Measurements from ENCODE around the gene RNF227. TPM values are rescaled to one million over a fixed set of nuclear protein-coding genes. Genes with fewer than 3 reads are reported as not detected.

RNF227 gene
- total and polyA plus RNA-seq, 2 experiments from 2014 or later, result 0.42 to 1.4 TPM

- H3K9me3 Mint-ChIP-seq, result peaks cover 2% of the 10 kb centered on the region; the same call in 1 of the 3 replicates
- DNase-seq (ENCODE audit: low spot score), result peak; percentile 41
- TF ChIP-seq ZNF462 (CRISPR knock-in tag; IDR thresholded peaks at IDR 0.05) (no peak), NANOG (IDR thresholded peaks at IDR 0.05; ENCODE audit: borderline replicate concordance) (no peak), REST (IDR thresholded peaks at IDR 0.05; ENCODE audit: unreplicated experiment) (no peak), ZNF114 (CRISPR knock-in tag; IDR thresholded peaks at IDR 0.05) (no peak), CTCF (conservative IDR thresholded peaks at IDR 0.05; ENCODE audit: low read depth in 2 of 2) (no peak), JUNB (IDR thresholded peaks at IDR 0.05; ENCODE audit: unreplicated experiment) (no peak), POLR2AphosphoS5 (IDR thresholded peaks at IDR 0.05; ENCODE audit: low read depth) (no peak), CREB1 (CRISPR knock-in tag; IDR thresholded peaks at IDR 0.05; ENCODE audit: low read depth) (no peak), ZNF331 (CRISPR knock-in tag; IDR thresholded peaks at IDR 0.05; ENCODE audit: low read depth) (no peak), EZH2 (IDR thresholded peaks at IDR 0.05; ENCODE audit: low read depth, unreplicated experiment) (no peak), EZH2phosphoT487 (IDR thresholded peaks at IDR 0.05; ENCODE audit: unreplicated experiment) (no peak), STAT1 (IDR thresholded peaks at IDR 0.05; ENCODE audit: unreplicated experiment) (no peak), ETS1 (IDR thresholded peaks at IDR 0.05) (no peak)
- Histone ChIP-seq H4K20me1 (replicated peaks; ENCODE audit: insufficient read depth) (peaks cover 12% of the 10 kb centered on the region), H3K27me3 (ENCODE audit: insufficient read depth) (peaks cover 42% of the 10 kb centered on the region), H2AFZ (peak overlapping the region; percentile 98), H3K27ac (ENCODE audit: low read depth) (no peak overlapping the region), H3K4me2 (peak overlapping the region; percentile 96), H3F3A (replicated peaks; ENCODE audit: low read depth) (no peaks in the 10 kb centered on the region), H3K36me3 (ENCODE audit: insufficient read depth) (no peaks in the 10 kb centered on the region), H3K4me3 (peak overlapping the region; percentile 83), H3K79me2 (replicated peaks; ENCODE audit: insufficient read depth) (peaks cover 12% of the 10 kb centered on the region), H3K9me2 (ENCODE audit: insufficient read depth) (no peaks in the 10 kb centered on the region), H3K4me1 (ENCODE audit: insufficient read depth) (peaks cover 19% of the 10 kb centered on the region)
- ATAC-seq, result no peak
- no peak overlapping the region for H3K27ac Mint-ChIP-seq
- H3K4me3 Mint-ChIP-seq, result peak overlapping the region; percentile 97
- H3K36me3 Mint-ChIP-seq (ENCODE audit: low read depth), result peaks cover 6% of the 10 kb centered on the region; the same call in 2 of the 3 replicates
- peaks cover 43% of the 10 kb centered on the region for H3K27me3 Mint-ChIP-seq (ENCODE audit: insufficient read depth, low read depth, poor library complexity)
- peaks cover 27% of the 10 kb centered on the region for H3K4me1 Mint-ChIP-seq
These were observed 14.9 kb upstream of the RNF227 start for GRCh38 chr17:7930841-7931631.

Measured in GM23338 (cell line).